NCI-H1092 treated with DMSO at 0.1 percent for 48 hours (cell line): ENCODE measurements around the gene NBPF6.
"Not testable (repeated sequence)": the region's sequence is repeated elsewhere in the genome, so short reads cannot be mapped to it uniquely, and the experiment has no call there.

Source experiments
- DNase-seq: peaks from one replicate; lab custom pipeline; 2025; lab: John Stamatoyannopoulos, UW

The NBPF6 gene

GRCh38 chr1:108450043-108450442, at the start of gene NBPF6:
TSS of gene NBPF6 (plus strand) at chr1:108450343. CDS start at chr1:108450602, 259 bp downstream.
- DNase-seq, result not testable (repeated sequence)

GRCh38 chr1:108411098-108411833, 38.9 kb upstream of the NBPF6 start:
- not testable (repeated sequence) for DNase-seq

GRCh38 chr1:108420129-108420528, 30.0 kb upstream of the NBPF6 start:
- not testable (repeated sequence) for DNase-seq

GRCh38 chr1:108421061-108421916, 28.9 kb upstream of the NBPF6 start:
- DNase-seq, result not testable (repeated sequence)

- DNase-seq, result not testable (repeated sequence)
Observed at GRCh38 chr1:108426877-108427276, 23.3 kb upstream of the NBPF6 start.

- DNase-seq, result not testable (repeated sequence)
Observed at GRCh38 chr1:108432002-108432401, 18.1 kb upstream of the NBPF6 start.

- DNase-seq, result not testable (repeated sequence)
Observed at GRCh38 chr1:108433404-108433803, 16.7 kb upstream of the NBPF6 start.

- not testable (repeated sequence) for DNase-seq
Observed at GRCh38 chr1:108438536-108438935, 11.6 kb upstream of the NBPF6 start.

GRCh38 chr1:108454521-108454920, 4.4 kb downstream of the NBPF6 start:
- DNase-seq, result not testable (repeated sequence)

- DNase-seq, result not testable (repeated sequence)
Observed at GRCh38 chr1:108458661-108459060, 8.5 kb downstream of the NBPF6 start.

GRCh38 chr1:108461758-108462157, 11.6 kb downstream of the NBPF6 start:
- DNase-seq, result not testable (repeated sequence)

GRCh38 chr1:108463962-108464361, 13.8 kb downstream of the NBPF6 start:
- not testable (repeated sequence) for DNase-seq

GRCh38 chr1:108466166-108466565, 16.0 kb downstream of the NBPF6 start:
- DNase-seq, result not testable (repeated sequence)

- not testable (repeated sequence) for DNase-seq
Observed at GRCh38 chr1:108467155-108467554, 17.0 kb downstream of the NBPF6 start.

GRCh38 chr1:108470750-108471149, 20.6 kb downstream of the NBPF6 start:
- DNase-seq, result not testable (repeated sequence)

GRCh38 chr1:108474516-108474915, 24.4 kb downstream of the NBPF6 start:
- DNase-seq, result not testable (repeated sequence)

- no peak for DNase-seq
Observed at GRCh38 chr1:108478429-108479015, 28.4 kb downstream of the NBPF6 start.

GRCh38 chr1:108482708-108483107, 32.6 kb downstream of the NBPF6 start:
- DNase-seq, result no peak

- DNase-seq, result not testable (repeated sequence)
Observed at GRCh38 chr1:108485990-108486389, 35.8 kb downstream of the NBPF6 start.

GRCh38 chr1:108486707-108487106, 36.6 kb downstream of the NBPF6 start:
- not testable (repeated sequence) for DNase-seq

- DNase-seq, result not testable (repeated sequence)
Observed at GRCh38 chr1:108495008-108495407, 44.9 kb downstream of the NBPF6 start.

- DNase-seq, result not testable (repeated sequence)
Observed at GRCh38 chr1:108496856-108497255, 46.7 kb downstream of the NBPF6 start.
